Measurements from ENCODE around the gene LRRC8C. TPM values are rescaled to one million over a fixed set of nuclear protein-coding genes. Genes with fewer than 3 reads are reported as not detected.
A peak's percentile ranks its signal among the peaks of the same experiment; 100 is the strongest.

LRRC8C gene
- polyA plus RNA-seq, 1 donor, result 5.0 TPM

DNA sequence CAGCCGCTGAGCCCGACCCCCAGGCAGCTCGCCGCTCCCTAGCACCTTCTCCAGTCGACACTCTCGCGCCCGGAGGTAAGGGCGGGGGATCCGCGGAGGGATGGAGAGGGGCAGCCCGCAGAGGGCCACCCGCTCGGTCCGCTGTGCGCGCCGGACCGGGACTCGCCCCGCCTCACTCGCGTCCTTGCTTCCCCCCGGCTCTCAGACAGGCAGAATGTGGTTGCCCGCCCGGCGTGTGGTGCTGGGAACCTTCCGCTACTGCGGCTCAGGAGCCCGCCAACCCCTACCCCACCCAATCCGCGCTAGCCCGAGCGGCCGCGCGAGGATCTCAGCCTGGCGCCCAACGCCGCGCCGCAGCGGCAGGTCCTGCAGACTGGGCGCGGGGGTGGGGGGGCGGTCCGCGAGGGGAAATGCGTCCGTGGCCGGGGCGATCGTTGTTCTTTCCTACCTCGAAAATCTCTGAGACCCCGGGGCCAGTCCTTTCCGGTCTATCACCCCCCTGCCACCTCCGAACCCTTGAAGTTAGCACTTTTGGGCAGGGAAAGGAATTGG lies 404 bp downstream of the LRRC8C start:
- Histone ChIP-seq H3K27ac (ENCODE audit: low read length) (no peak overlapping the region), H3K9me3 (ENCODE audit: control insufficient read depth, low read depth, low read length) (no peaks in the 10 kb centered on the region), H3K4me3 (ENCODE audit: low read length) (peak overlapping the region; percentile 61), H3K36me3 (ENCODE audit: control insufficient read depth, insufficient read depth, low read length) (no peaks in the 10 kb centered on the region), H3K27me3 (ENCODE audit: control insufficient read depth, insufficient read depth, low read length) (peaks cover 20% of the 10 kb centered on the region), H3K4me1 (ENCODE audit: control insufficient read depth, insufficient read depth, low read length) (peaks cover 7% of the 10 kb centered on the region)
- peak in 1 of 2 donors; percentile 7 for DNase-seq
- no CpG with 5 or more reads among the region's 57 CpGs for WGBS (ENCODE audit: insufficient coverage, low lambda C conversion rate)

DNA sequence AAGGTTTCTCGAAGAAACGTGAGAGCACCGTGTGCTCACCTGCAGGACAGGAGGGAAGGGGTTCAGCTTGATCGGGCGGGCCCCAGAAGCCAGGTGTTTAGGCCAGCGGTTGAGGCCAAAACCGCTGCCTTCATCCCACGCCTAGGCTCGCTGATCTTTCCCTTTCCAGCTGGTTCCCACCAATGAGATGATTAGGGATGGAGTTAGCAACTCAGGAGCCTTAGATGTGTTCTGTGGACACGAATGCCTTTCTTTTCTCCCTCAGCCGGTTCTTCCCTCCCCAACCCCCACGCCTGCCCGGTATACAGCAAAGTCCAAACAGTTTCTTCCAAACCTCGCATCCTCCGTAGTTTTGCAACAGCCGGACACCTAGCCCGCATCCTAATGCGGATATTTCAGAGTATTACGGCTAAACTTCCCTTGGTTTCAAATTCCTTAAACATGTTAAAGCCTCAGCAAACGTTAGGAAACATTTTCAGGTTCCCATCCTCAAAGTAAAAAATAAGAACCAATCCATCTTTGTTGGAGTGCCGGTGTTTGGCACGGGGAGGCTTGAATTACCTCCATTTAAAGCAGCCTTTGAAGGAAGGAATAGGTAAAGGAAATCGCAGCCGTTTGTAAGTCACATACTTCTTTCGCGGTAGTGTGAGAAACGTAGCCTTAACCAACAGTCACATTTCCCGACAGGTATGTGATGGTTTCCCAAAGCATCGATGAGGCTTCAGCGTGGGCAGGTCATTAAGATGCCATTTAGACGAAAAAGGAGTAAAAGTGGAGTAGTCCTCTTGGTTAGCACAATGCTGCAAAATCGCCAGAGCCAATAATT lies 1.1 kb downstream of the LRRC8C start:
- peak in 1 of 2 donors; percentile 32 for DNase-seq
- 27% methylated on average over 4 of the region's 32 CpGs for WGBS (ENCODE audit: insufficient coverage, low lambda C conversion rate)
- Histone ChIP-seq H3K4me3 (ENCODE audit: low read length) (peak overlapping the region; percentile 61), H3K36me3 (ENCODE audit: control insufficient read depth, insufficient read depth, low read length) (no peaks in the 10 kb centered on the region), H3K27me3 (ENCODE audit: control insufficient read depth, insufficient read depth, low read length) (peaks cover 20% of the 10 kb centered on the region), H3K9me3 (ENCODE audit: control insufficient read depth, low read depth, low read length) (no peaks in the 10 kb centered on the region), H3K4me1 (ENCODE audit: control insufficient read depth, insufficient read depth, low read length) (peaks cover 7% of the 10 kb centered on the region), H3K27ac (ENCODE audit: low read length) (no peak overlapping the region)

DNA sequence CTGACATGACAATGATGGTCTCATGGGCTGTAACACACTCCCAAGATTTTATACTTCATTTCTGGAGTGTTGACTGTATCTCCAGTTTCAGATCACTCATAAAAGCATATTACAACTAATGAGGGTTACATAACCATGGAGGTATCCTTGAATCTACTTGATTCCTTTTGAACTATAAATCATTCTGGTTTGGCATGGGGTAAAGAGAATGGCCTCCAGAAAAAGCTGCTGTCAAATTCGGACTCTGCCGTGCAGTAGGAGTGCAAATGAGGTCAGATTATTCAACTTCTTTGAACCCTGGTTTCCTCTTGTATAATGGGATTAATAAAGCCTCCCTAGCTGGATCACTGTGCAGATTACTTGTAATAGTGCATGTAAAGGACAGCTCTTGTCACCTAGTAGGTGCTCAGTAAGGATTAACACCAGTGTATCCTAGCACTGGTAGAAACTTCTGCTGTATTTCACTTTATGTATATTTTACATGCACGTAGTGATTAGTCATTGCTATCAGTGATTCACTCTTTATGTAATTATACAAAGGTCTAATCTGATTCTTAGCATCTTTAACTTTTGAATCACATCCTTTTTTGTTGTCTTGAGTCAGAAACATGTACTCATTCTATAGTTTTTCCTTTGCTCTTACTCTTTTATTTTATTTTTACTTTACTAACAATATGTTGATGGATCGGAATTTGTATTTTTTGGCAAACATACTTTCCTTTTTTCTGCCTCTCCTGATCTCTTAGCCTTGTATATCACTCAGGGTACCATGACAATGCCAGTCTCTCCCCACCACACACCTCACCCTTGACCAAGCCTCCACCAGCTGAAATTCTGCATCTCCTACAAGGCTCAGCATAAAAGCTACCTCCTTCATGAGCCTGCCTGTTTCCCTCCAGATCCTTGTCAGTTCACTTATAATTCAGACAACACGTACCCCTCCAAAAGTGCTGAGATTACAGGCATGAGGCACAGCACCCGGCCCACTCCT lies 3.2 kb downstream of the LRRC8C start:
- Histone ChIP-seq H3K9me3 (ENCODE audit: control insufficient read depth, low read depth, low read length) (no peaks in the 10 kb centered on the region), H3K4me1 (ENCODE audit: control insufficient read depth, insufficient read depth, low read length) (peaks cover 7% of the 10 kb centered on the region), H3K27ac (ENCODE audit: low read length) (no peak overlapping the region), H3K27me3 (ENCODE audit: control insufficient read depth, insufficient read depth, low read length) (peaks cover 20% of the 10 kb centered on the region), H3K36me3 (ENCODE audit: control insufficient read depth, insufficient read depth, low read length) (no peaks in the 10 kb centered on the region), H3K4me3 (ENCODE audit: low read length) (no peak overlapping the region)
- WGBS (ENCODE audit: insufficient coverage, low lambda C conversion rate), result 85% methylated on average over 4 of the region's 6 CpGs
- DNase-seq, result no peak

DNA sequence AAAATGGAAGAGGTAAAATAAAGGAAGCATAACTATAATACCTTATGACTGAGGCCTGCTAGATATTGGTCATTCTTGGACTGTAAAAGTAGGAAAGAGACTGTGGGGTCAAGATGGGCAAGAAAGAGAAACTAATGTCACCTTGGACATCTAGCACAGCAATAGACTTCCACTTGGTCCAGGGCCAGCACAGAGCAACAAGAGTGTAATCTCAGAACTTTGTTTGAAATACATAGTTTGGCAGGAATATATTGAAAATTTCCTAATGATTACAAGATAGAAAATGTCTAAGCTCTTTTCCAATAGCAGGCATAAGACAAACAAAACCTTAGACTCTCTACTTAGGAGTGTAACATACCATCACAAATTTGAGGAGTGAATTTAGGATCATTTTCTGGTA lies 4.6 kb downstream of the LRRC8C start:
- peaks cover 16% of the 10 kb centered on the region for H3K27me3 ChIP-seq (ENCODE audit: control insufficient read depth, insufficient read depth, low read length)
- no peak overlapping the region for H3K4me3 ChIP-seq (ENCODE audit: low read length)
- H3K36me3 ChIP-seq (ENCODE audit: control insufficient read depth, insufficient read depth, low read length), result no peaks in the 10 kb centered on the region
- peaks cover 2% of the 10 kb centered on the region for H3K4me1 ChIP-seq (ENCODE audit: control insufficient read depth, insufficient read depth, low read length)
- H3K9me3 ChIP-seq (ENCODE audit: control insufficient read depth, low read depth, low read length), result no peaks in the 10 kb centered on the region
- DNase-seq, result no peak
- H3K27ac ChIP-seq (ENCODE audit: low read length), result no peak overlapping the region

DNA sequence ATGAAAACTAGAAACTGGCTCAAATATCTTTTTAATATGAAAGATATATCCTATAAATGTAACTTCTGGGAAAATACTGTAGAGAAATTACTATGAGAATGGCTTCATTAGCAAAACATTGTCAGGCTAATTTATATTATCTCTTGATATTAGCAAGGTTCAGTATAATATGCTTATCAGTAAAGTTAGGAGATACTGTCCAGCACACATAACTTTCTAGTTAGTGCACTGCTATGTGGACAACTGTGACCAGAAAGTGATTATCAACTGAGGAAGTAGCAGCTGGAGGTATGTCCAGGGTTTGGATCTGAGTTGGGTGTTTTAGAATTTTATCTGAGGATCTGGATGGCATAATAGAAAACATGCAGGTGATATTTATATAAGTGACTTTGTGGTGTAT lies 7.5 kb downstream of the LRRC8C start:
- no peak for DNase-seq
- Histone ChIP-seq H3K27me3 (ENCODE audit: control insufficient read depth, insufficient read depth, low read length) (no peaks in the 10 kb centered on the region), H3K27ac (ENCODE audit: low read length) (no peak overlapping the region), H3K9me3 (ENCODE audit: control insufficient read depth, low read depth, low read length) (no peaks in the 10 kb centered on the region), H3K36me3 (ENCODE audit: control insufficient read depth, insufficient read depth, low read length) (no peaks in the 10 kb centered on the region), H3K4me1 (ENCODE audit: control insufficient read depth, insufficient read depth, low read length) (no peaks in the 10 kb centered on the region), H3K4me3 (ENCODE audit: low read length) (no peak overlapping the region)

- 80% methylated on average over 1 of the region's 4 CpGs for WGBS (ENCODE audit: insufficient coverage, low lambda C conversion rate)
- no peak overlapping the region for H3K4me3 ChIP-seq (ENCODE audit: low read length)
These were observed 8.9 kb downstream of the LRRC8C start for GRCh38 chr1:89641781-89642180.

DNA sequence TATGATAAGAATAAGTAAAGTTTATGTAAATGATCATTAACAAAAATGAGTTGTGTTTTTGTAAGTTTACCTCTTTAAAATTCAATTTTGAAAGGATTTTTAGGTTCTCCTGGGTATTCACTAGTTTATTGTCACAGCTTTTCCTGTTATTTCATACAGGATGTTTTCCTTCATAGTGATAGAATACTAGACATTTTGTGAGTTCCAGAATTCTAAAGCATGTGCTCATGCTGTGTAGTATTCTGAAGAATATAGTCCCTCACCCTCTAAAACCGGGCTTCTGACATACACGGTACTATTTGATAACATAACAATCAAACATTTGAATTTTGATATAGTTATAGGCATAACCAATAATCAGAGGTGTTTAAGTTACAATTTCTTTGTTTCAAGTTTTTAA lies 10.7 kb downstream of the LRRC8C start:
- WGBS (ENCODE audit: insufficient coverage, low lambda C conversion rate), result no CpG with 5 or more reads among the region's 2 CpGs
- H3K27ac ChIP-seq (ENCODE audit: low read length), result no peak overlapping the region
- no peaks in the 10 kb centered on the region for H3K4me1 ChIP-seq (ENCODE audit: control insufficient read depth, insufficient read depth, low read length)
- H3K4me3 ChIP-seq (ENCODE audit: low read length), result no peak overlapping the region
- DNase-seq, result no peak
- no peaks in the 10 kb centered on the region for H3K27me3 ChIP-seq (ENCODE audit: control insufficient read depth, insufficient read depth, low read length)
- peaks cover 6% of the 10 kb centered on the region for H3K9me3 ChIP-seq (ENCODE audit: control insufficient read depth, low read depth, low read length)
- H3K36me3 ChIP-seq (ENCODE audit: control insufficient read depth, insufficient read depth, low read length), result no peaks in the 10 kb centered on the region

More at GRCh38 chr1:89641781-89642180, 8.9 kb downstream of the LRRC8C start:
- peaks cover 6% of the 10 kb centered on the region for H3K9me3 ChIP-seq (ENCODE audit: control insufficient read depth, low read depth, low read length)
- H3K27ac ChIP-seq (ENCODE audit: low read length), result no peak overlapping the region
- no peaks in the 10 kb centered on the region for H3K36me3 ChIP-seq (ENCODE audit: control insufficient read depth, insufficient read depth, low read length)
- DNase-seq, result peak in 1 of 2 donors; percentile 13
- no peaks in the 10 kb centered on the region for H3K4me1 ChIP-seq (ENCODE audit: control insufficient read depth, insufficient read depth, low read length)
- no peaks in the 10 kb centered on the region for H3K27me3 ChIP-seq (ENCODE audit: control insufficient read depth, insufficient read depth, low read length)

DNA sequence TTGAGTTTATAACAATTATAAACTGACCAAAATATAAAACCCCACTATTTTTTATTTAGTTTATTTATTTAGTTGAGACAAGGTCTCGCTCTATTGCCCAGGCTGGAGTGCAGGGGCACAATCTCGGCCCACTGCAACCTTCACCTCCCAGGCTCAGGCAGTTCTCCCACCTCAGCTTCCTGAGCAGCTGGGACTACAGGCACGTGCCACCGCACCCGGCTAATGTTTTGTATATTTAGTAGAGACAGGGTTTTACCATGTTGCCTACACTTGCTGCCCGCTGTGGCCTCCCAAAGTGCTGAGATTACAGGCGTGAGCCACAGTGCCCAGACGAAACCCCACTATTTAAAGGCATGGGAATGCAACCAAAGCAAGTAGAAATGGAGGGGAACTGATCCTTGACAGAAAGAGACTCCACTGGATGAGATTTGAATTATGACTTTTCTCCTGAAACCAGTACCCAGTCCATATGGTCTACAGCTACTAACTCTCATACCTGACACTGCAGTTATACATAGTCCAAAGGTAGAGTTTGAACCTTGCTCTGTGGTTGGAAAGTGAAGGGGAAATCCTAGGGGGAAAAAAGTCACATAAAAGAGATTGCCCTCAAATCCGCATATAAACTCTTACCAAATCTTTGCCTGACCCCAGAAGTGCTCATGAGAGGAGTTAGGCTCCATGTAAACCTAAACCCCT lies 11.3 kb downstream of the LRRC8C start:
- H3K27ac ChIP-seq (ENCODE audit: low read length), result no peak overlapping the region
- no CpG with 5 or more reads among the region's 9 CpGs for WGBS (ENCODE audit: insufficient coverage, low lambda C conversion rate)
- H3K4me3 ChIP-seq (ENCODE audit: low read length), result no peak overlapping the region
- no peaks in the 10 kb centered on the region for H3K36me3 ChIP-seq (ENCODE audit: control insufficient read depth, insufficient read depth, low read length)
- H3K4me1 ChIP-seq (ENCODE audit: control insufficient read depth, insufficient read depth, low read length), result no peaks in the 10 kb centered on the region
- H3K27me3 ChIP-seq (ENCODE audit: control insufficient read depth, insufficient read depth, low read length), result no peaks in the 10 kb centered on the region
- peaks cover 6% of the 10 kb centered on the region for H3K9me3 ChIP-seq (ENCODE audit: control insufficient read depth, low read depth, low read length)
- no peak for DNase-seq

- DNase-seq, result no peak
- Histone ChIP-seq H3K9me3 (ENCODE audit: control insufficient read depth, low read depth, low read length) (peaks cover 6% of the 10 kb centered on the region), H3K4me3 (ENCODE audit: low read length) (no peak overlapping the region), H3K27ac (ENCODE audit: low read length) (no peak overlapping the region), H3K27me3 (ENCODE audit: control insufficient read depth, insufficient read depth, low read length) (no peaks in the 10 kb centered on the region), H3K4me1 (ENCODE audit: control insufficient read depth, insufficient read depth, low read length) (no peaks in the 10 kb centered on the region), H3K36me3 (ENCODE audit: control insufficient read depth, insufficient read depth, low read length) (no peaks in the 10 kb centered on the region)
- WGBS (ENCODE audit: insufficient coverage, low lambda C conversion rate), result 50% methylated on average over 1 of the region's 1 CpG
These were observed 13.3 kb downstream of the LRRC8C start for GRCh38 chr1:89646259-89646658.

GRCh38 chr1:89649783-89650182 lies 16.9 kb downstream of the LRRC8C start:
- Histone ChIP-seq H3K4me3 (ENCODE audit: low read length) (no peak overlapping the region), H3K9me3 (ENCODE audit: control insufficient read depth, low read depth, low read length) (peaks cover 6% of the 10 kb centered on the region), H3K4me1 (ENCODE audit: control insufficient read depth, insufficient read depth, low read length) (no peaks in the 10 kb centered on the region), H3K27ac (ENCODE audit: low read length) (no peak overlapping the region), H3K36me3 (ENCODE audit: control insufficient read depth, insufficient read depth, low read length) (no peaks in the 10 kb centered on the region), H3K27me3 (ENCODE audit: control insufficient read depth, insufficient read depth, low read length) (no peaks in the 10 kb centered on the region)
- no peak for DNase-seq

Data from large intestine (tissue), 3 donors.